PFSK-1 (cell line): ENCODE measurements around the gene SPAST.

Experiments
- POLR2AphosphoS5 ChIP-seq: IDR thresholded peaks from 2 replicates; pipeline ENCODE4 v1.6.1; 2012; ENCODE audit warnings: low read depth, mild to moderate bottlenecking, control low read depth, low read length, moderate library complexity
- REST ChIP-seq, 2 experiments: IDR thresholded peaks; 2 replicates each; pipeline versions ENCODE4 v1.6.1 to v1.8.0; 2011 to 2012; ENCODE audit warnings: low read depth in 2 of 2, low read length in 2 of 2, control low read depth in 1 of 2, inconsistent platforms in 1 of 2, mild to moderate bottlenecking in 1 of 2, moderate library complexity in 1 of 2; ENCODE audit not compliant: insufficient read depth in 1 of 2

DNA sequence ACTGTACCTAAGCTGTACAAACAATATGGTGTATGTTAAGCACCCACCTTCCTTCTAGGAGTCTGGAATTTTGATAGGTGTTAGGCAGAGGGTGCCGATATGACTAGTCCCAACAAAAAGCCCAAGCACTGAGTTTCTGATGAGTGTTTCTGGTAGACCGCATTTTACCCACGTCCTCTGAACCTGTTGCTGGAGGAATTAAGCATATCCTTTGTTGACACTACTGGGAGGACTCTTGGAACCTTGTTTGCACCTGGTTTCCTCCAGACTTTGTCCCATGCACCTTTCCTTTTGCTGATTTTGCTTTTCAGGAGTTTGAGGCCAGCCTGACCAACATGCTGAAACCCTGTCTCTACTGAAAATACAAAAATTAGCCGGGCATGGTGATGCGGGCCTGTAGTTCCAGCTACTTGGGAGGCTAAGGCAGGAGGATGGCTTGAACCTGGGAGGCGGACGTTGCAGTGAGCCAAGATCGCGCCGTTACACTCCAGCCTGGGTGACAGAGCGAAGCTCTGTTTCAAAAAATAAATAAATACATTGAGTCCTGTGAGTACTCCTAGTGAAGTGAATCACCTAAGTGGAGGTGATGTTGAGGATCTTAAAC is 11.4 kb upstream of the SPAST start:
- TF ChIP-seq REST (IDR thresholded peaks at IDR 0.05; ENCODE audit: insufficient read depth in 1 of 2, low read depth in 2 of 2, low read length in 2 of 2): no peak
- no peak for TF ChIP-seq POLR2AphosphoS5
